Esophagus muscularis mucosa (tissue), 4 donors: Measurements from ENCODE around the gene MGAT4B. TPM values are rescaled to one million over a fixed set of nuclear protein-coding genes. Genes with fewer than 3 reads are reported as not detected.

Experiments
- DNase-seq: peaks from one replicate; pipeline ENCODE4 v3.0.0-alpha.2; 2017; ENCODE audit errors: extremely low spot score
- H3K27ac ChIP-seq, 4 donors: fragments of 200-600 bp; sonication (generic); replicated peaks in 1 of 4; 1 replicate in 3 of 4; 2 replicates in 1 of 4; pipeline ENCODE4 v1.5.1; 2016 to 2019; ENCODE audit warnings: mild to moderate bottlenecking in 1 of 4
- H3K27me3 ChIP-seq, 4 donors: fragments of 200-600 bp; sonication (generic); one replicate each; pipeline versions ENCODE4 v1.5.1 to v1.6.0; 2016 to 2019
- H3K36me3 ChIP-seq, 4 donors: fragments of 200-600 bp; sonication (generic); one replicate each; pipeline ENCODE4 v1.5.1; 2016 to 2019
- H3K4me1 ChIP-seq, 4 donors: fragments of 200-600 bp; sonication (generic); one replicate each; pipeline ENCODE4 v1.5.1; 2016 to 2019
- H3K4me3 ChIP-seq, 4 donors: fragments of 200-600 bp; sonication (generic); 1 replicate in 2 of 4; 2 replicates in 2 of 4; pipeline ENCODE4 v1.5.1; 2016 to 2019; ENCODE audit warnings: mild to moderate bottlenecking in 4 of 4, moderate library complexity in 1 of 4
- H3K9me3 ChIP-seq, 4 donors: fragments of 200-600 bp; sonication (generic); 1 replicate in 3 of 4; 2 replicates in 1 of 4; pipeline ENCODE4 v1.5.1; 2016 to 2019
- EP300 ChIP-seq: sonication (generic); formaldehyde crosslinking; IDR thresholded peaks from one replicate; pipeline ENCODE4 v1.6.1; 2017; ENCODE audit warnings: antibody characterized with exemption
- POLR2A ChIP-seq: fragments of 450-650 bp; IDR thresholded peaks from one replicate; pipeline ENCODE4 v1.6.1; 2017; ENCODE audit warnings: antibody characterized with exemption, moderate library complexity, mild to moderate bottlenecking, low read depth
- POLR2AphosphoS5 ChIP-seq, 2 donors: sonication (generic); formaldehyde crosslinking; IDR thresholded peaks; one replicate each; pipeline ENCODE4 v1.6.1; 2017; ENCODE audit warnings: antibody characterized with exemption in 2 of 2
- WGBS: methylation state at CpG from one replicate; pipeline ENCODE4 v1.1.5; 2018; 5-methylcytosine and 5-hydroxymethylcytosine counted together
- intact Hi-C: fragments of 100-400 bp; cut with DNase I; formaldehyde crosslinking; loops from one replicate; pipeline ENCODE4 v1.15.1; 2023
- total RNA-seq, 4 donors: library from RNA; depleted of rRNA; stranded (reverse); fragments of >200 nt; gene quantifications; one replicate each; pipeline versions ENCODE4 v1.1.0 to v1.2.1, GENCODE V29; 2016
- TF ChIP-seq, protein P1 (sequence below), 3 experiments: fragments of 200-600 bp in 2 of 3; fragments of 450-650 bp in 1 of 3; sonication (generic) in 2 of 3; IDR thresholded peaks; one replicate each; pipeline ENCODE4 v1.5.1; 2017 to 2019; ENCODE audit warnings: antibody characterized with exemption in 3 of 3, mild to moderate bottlenecking in 2 of 3, moderate library complexity in 1 of 3

The MGAT4B gene
- total RNA-seq, 4 donors from 2014 or later = 47.1 to 70.6 (median 59.2) TPM

DNA sequence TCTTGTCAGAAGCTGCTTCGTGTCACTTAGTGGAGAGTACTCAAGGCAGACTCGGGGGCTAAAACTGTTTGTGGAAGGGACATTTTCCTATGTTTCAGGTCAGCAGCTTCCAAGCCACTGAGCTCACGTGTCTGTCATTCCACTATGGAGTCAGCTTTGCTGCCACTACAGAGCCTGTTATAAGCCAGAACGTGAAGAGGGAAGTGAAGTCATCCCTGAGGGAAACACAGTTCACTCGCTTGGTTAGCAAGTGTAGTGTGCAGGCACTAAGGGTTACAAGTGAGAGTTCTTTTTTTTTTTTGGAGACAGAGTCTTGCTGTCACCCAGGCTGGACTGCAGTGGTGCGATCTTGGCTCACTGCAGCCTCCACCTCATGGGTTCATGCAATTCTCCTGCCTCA lies 37.4 kb downstream of the MGAT4B start:
- peaks cover 33 to 49% (median 41%) of the 10 kb centered on the region in 4 donors for H3K4me1 ChIP-seq
- H3K9me3 ChIP-seq = no peaks in the 10 kb centered on the region
- H3K27me3 ChIP-seq = no peaks in the 10 kb centered on the region
- no peak overlapping the region for H3K27ac ChIP-seq
- intact Hi-C loops = loop anchor here (10.0 kb wide), 1 partner anchor 136 kb away; the partner anchor contains the start of gene TBC1D9B
- no peak overlapping the region for H3K4me3 ChIP-seq
- 72% methylated on average over 5 of the region's 6 CpGs for WGBS
- TF ChIP-seq, protein P1, sequence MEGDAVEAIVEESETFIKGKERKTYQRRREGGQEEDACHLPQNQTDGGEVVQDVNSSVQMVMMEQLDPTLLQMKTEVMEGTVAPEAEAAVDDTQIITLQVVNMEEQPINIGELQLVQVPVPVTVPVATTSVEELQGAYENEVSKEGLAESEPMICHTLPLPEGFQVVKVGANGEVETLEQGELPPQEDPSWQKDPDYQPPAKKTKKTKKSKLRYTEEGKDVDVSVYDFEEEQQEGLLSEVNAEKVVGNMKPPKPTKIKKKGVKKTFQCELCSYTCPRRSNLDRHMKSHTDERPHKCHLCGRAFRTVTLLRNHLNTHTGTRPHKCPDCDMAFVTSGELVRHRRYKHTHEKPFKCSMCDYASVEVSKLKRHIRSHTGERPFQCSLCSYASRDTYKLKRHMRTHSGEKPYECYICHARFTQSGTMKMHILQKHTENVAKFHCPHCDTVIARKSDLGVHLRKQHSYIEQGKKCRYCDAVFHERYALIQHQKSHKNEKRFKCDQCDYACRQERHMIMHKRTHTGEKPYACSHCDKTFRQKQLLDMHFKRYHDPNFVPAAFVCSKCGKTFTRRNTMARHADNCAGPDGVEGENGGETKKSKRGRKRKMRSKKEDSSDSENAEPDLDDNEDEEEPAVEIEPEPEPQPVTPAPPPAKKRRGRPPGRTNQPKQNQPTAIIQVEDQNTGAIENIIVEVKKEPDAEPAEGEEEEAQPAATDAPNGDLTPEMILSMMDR (IDR thresholded peaks at IDR 0.05) = no peak
- TF ChIP-seq POLR2A (no peak), POLR2AphosphoS5 (IDR thresholded peaks at IDR 0.05) (no peak), EP300 (no peak)
- H3K36me3 ChIP-seq = peaks cover 57 to 89% (median 82%) of the 10 kb centered on the region in 4 donors
- no peak for DNase-seq

GRCh38 chr5:179768326-179769085 lies 38.2 kb downstream of the MGAT4B start:
- H3K27ac ChIP-seq = no peak overlapping the region
- 78% methylated on average over 18 of the region's 18 CpGs for WGBS
- H3K4me3 ChIP-seq = no peak overlapping the region
- peaks cover 49 to 82% (median 75%) of the 10 kb centered on the region in 4 donors for H3K36me3 ChIP-seq
- H3K9me3 ChIP-seq = no peaks in the 10 kb centered on the region
- TF ChIP-seq EP300 (no peak), POLR2AphosphoS5 (IDR thresholded peaks at IDR 0.05) (no peak), POLR2A (no peak)
- TF ChIP-seq, protein P1 (IDR thresholded peaks at IDR 0.05) = no peak
- no peaks in the 10 kb centered on the region for H3K27me3 ChIP-seq
- no peak for DNase-seq
- intact Hi-C loops = loop anchor here (10.0 kb wide), 1 partner anchor 136 kb away; the partner anchor contains the start of gene TBC1D9B
- H3K4me1 ChIP-seq = peaks cover 40 to 57% (median 49%) of the 10 kb centered on the region in 4 donors

GRCh38 chr5:179767496-179768100 lies 39.1 kb downstream of the MGAT4B start:
- no peak overlapping the region for H3K27ac ChIP-seq
- peaks cover 49 to 66% (median 58%) of the 10 kb centered on the region in 4 donors for H3K4me1 ChIP-seq
- WGBS = 88% methylated on average over 9 of the region's 9 CpGs
- H3K9me3 ChIP-seq = no peaks in the 10 kb centered on the region
- no peak for DNase-seq
- H3K36me3 ChIP-seq = peaks cover 40 to 73% (median 65%) of the 10 kb centered on the region in 4 donors
- TF ChIP-seq POLR2AphosphoS5 (IDR thresholded peaks at IDR 0.05) (no peak), POLR2A (no peak)
- TF ChIP-seq, protein P1 (IDR thresholded peaks at IDR 0.05) = no peak
- intact Hi-C loops = loop anchor here (10.0 kb wide), 1 partner anchor 137 kb away; the partner anchor contains the start of gene TBC1D9B
- no peak overlapping the region for H3K4me3 ChIP-seq
- no peaks in the 10 kb centered on the region for H3K27me3 ChIP-seq

DNA sequence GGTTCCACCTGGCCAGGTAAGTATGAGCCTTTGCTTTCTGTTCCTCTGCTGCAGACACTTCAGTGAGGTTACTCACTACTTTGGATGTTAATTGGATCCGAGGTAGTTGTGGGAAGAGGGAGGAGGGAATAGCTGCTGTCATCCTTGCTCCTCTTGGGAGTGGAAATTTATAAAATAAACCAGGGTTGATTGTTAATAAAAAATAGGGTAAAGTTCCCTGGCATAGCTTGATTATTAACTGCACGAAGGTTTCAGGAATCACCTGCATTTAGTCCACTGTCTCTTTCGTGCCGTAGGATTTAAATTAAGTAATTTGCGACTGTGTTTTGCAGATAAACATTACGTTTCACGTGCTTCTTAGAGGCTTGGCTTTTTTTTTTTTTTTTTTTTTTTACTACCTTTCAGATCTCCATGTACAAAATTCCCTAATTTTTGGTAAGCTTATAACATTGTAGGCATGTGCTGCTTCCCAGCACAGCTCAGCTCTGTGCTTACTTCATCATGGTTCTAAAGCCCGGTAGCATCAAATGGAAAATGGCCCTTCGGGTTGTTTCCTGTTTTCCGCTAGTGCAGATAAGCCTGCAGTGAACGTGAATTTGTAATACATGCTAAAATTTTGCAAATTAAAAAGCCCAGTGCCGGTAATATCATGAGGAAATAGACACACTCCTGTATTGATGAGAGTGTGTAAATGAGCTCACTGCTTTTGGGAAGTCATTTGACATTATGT lies 39.8 kb downstream of the MGAT4B start:
- no peaks in the 10 kb centered on the region for H3K9me3 ChIP-seq
- DNase-seq = no peak
- peak overlapping the region; percentile 12 to 66 (median 50) for H3K27ac ChIP-seq
- no peak overlapping the region for H3K4me3 ChIP-seq
- intact Hi-C loops = loop anchor here (10.0 kb wide), 1 partner anchor 138 kb away; the partner anchor contains the start of gene TBC1D9B
- no peaks in the 10 kb centered on the region for H3K27me3 ChIP-seq
- 67% methylated on average over 12 of the region's 12 CpGs for WGBS
- peaks cover 33 to 65% (median 58%) of the 10 kb centered on the region in 4 donors for H3K36me3 ChIP-seq
- H3K4me1 ChIP-seq = peaks cover 56 to 73% (median 65%) of the 10 kb centered on the region in 4 donors
- TF ChIP-seq POLR2A = no peak
- TF ChIP-seq EP300 = no peak
- TF ChIP-seq POLR2AphosphoS5 (IDR thresholded peaks at IDR 0.05) = no peak
